HG03378 (cell line): Measurements from ENCODE around the gene NLGN2.
A peak's percentile ranks its signal among the peaks of the same experiment; 100 is the strongest.

ENCODE experiments used
- ATAC-seq: cut with Tn5 transposase; IDR thresholded peaks from one replicate; pipeline ENCODE4 v1.9.1; 2021; ENCODE audit warnings: mild to moderate bottlenecking, moderate library complexity; ENCODE audit not compliant: unreplicated experiment

NLGN2 gene

DNA sequence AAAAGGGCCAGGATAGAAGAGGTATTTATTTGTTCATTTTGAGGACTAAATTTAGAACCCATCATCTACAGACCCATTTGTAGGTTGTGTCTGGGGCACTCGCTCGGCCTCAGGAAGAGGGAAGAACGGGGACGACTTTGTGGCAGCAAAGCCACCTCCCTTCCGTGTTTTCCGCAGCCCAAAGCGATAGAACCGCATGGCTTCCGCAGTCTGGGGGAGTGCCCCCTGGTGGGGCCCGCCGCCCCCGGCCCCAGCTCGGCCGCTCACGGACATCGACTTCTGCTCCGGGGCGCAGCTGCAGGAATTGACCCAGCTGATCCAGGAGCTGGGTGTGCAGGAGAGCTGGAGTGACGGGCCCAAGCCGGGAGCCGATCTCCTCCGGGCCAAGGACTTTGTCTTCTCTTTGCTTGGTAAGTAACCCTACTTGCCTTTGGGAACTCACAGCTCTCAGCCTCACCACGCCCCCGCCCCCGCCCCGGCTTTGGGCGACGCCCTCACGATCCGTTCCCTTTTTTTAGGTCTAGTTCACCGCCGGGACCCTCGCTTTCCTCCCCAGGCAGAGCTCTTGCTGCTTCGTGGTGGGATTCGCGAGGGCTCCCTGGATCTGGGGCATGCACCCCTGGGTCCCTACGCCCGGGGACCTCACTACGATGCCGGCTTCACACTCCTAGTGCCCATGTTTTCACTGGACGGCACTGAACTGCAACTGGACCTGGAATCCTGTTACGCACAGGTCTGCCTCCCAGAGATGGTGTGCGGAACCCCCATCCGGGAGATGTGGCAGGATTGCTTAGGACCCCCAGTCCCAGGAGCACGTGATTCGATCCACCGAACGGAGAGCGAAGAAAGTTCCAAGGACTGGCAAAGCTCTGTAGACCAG lies 28.3 kb downstream of the NLGN2 start:
- peak; percentile 29 for ATAC-seq

GRCh38 chr17:7436556-7437368 lies 29.1 kb downstream of the NLGN2 start:
- ATAC-seq = no peak

- ATAC-seq = no peak
Measured at GRCh38 chr17:7437369-7437863, 29.8 kb downstream of the NLGN2 start.

DNA sequence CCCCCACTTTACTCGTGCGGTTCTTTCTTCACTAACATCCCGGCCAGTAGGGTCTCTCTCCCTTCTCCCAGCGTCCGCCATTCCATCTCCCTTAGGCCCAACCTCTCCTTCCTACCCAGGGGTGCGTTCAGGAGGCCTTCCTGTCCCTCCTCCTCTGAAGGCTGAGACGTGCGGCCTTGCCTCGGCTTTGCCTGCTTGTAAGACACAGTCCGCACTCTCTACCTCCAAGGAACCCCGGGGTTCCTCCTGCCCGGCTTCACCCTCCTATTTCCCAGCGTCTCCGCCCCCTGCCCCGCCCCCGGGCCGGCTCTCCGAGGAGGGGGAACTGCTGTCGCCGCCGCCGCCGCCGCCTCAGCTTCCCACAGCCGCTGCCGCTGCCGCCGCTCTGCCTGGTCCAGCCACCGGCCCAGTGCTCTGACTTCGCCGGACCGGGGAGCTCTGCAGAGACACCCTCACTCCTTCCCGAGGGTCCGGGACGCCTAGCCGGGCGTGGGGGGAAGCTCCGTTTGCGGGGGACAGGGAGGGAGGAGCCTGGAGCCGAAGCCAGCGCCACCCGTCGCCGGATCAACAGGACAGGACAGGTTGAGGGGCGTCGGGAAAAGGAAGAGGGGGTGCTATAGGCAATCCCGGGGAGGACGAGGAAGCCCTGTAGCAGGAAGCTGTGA lies 30.4 kb downstream of the NLGN2 start:
- ATAC-seq = no peak

GRCh38 chr17:7438656-7439460 lies 31.2 kb downstream of the NLGN2 start:
- ATAC-seq = no peak

DNA sequence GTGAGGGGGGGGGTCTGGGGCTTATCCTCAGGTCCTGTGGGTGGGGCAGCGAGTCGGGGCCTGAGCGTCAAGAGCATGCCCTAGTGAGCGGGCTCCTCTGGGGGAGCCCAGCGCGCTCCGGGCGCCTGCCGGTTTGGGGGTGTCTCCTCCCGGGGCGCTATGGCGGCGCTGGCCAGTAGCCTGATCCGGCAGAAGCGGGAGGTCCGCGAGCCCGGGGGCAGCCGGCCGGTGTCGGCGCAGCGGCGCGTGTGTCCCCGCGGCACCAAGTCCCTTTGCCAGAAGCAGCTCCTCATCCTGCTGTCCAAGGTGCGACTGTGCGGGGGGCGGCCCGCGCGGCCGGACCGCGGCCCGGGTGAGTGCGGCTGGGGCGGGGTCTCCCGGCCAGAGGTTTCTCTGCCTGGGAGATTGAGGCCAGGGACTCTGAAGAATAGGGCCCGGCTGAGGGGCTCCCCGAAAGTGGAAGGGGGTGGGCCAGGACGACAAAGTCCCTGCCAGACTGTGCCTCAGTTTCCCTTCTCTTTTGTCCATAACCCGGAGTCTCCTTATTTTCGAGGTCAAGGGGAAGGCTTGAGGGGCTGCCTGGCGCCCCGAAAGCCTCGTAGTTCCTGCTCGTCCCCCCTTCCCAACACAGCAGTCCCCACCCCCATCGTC lies 31.9 kb downstream of the NLGN2 start, which contains the start of gene FGF11:
Gene FGF11, plus strand, starts transcription at position 51 of the 651 bp plus-strand sequence. Its CDS starts 109 bp downstream, at position 160.
- ATAC-seq = no peak

GRCh38 chr17:7440113-7440833 lies 32.6 kb downstream of the NLGN2 start:
- no peak for ATAC-seq

DNA sequence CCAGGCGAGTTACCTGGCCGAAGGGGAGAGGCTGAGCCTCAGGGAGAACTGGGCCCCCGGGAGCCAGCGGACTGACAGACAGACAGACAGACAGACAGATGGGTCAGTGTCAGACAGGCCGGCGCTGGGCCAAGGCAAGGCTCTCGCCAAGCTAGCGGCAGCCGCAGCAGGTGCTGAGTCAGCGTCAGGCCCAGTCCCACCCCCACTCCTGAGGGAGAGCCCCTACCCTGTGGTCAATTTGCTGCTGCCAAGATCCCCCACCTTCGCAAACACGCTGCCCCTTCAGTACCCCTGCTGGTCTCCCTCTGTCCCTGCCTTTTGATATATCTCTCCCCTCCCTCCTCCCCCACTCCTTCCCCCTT lies 33.2 kb downstream of the NLGN2 start:
- ATAC-seq = no peak

DNA sequence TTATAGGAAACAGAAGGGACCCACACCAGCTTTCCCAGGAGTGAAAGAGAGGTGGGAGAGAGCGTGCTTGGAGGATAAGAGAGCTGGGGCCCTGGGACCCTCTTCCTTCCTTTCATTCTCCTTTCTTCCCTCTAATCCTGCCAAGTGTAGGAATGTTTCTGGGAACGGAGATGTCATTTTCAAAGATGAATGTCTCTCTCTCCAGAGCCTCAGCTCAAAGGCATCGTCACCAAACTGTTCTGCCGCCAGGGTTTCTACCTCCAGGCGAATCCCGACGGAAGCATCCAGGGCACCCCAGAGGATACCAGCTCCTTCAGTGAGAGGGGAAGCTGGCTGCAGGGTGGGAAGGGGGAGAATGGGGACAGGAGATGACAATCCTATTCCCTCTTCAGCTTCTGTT lies 33.6 kb downstream of the NLGN2 start:
- ATAC-seq = no peak

- no peak for ATAC-seq
Measured at GRCh38 chr17:7442142-7442541, 34.5 kb downstream of the NLGN2 start.

DNA sequence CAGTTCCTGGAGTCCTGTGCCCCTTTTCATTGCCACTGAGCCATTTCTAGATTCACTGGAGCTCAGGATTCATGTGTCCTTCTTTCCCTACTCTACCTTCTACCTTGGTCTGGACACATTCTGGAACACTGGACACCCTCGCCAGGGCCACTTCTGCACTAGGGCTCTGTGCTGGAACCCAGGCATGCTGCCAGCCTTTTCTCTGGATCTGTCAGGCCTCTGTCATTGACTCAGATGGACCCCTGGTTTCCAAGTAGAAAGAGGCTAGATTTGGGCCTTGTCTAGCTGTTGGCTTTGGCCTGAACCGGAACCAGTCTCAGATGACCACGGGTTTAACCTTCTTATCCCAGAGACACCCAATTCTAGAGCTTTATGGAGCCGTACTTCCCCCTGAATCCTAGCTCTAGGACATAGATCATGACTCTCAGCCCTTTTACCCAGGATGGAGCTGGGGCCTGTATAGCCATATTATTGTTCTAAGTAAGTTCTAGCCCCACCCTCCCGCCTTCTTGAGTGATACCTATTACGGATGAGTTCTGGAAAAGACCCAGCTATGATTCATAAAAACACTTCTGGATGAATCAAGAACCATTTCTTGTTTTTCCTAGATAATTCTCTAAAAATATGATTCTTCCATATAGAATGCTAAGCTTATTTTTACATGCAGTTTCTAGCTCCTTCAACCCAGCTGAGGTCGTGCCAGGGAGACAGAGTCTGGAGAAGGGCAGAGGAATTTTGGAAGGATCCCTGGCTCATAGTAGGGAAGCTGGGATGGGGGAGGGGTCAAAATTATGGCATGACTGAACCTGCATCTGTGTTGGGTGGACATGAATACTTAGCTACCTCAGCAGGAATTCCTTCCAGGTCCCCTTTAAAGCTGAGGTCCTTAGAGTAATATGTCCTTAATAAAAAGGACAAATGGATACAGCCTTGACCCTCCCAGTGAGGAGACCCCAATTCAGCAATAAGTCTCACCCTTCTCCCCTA lies 36.1 kb downstream of the NLGN2 start:
- no peak for ATAC-seq

GRCh38 chr17:7444682-7445618 lies 37.3 kb downstream of the NLGN2 start, which contains the start of gene CHRNB1:
Gene CHRNB1, plus strand, starts transcription at chr17:7445061. Its CDS starts 67 bp downstream, at chr17:7445128.
- ATAC-seq = no peak

DNA sequence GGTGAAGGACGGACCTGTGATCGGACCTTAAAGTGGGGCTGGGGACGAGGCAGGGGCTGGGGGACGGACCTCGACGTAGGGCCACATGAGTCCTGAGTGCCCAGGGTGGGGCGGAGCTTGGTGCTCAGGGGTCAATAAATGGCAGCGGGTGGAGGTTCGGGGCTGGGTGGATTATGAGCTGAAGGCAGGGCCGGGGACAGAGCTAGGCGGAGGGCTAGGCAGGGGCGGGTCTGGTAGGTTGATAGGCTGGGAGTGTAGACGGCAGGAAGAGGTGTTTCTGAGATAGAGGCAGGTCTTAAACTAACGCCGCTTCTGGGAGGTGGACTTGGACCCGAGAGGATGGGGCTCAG lies 37.9 kb downstream of the NLGN2 start:
- ATAC-seq = no peak

GRCh38 chr17:7448461-7448860 lies 40.8 kb downstream of the NLGN2 start:
- ATAC-seq = no peak

- no peak for ATAC-seq
Measured at GRCh38 chr17:7459961-7460545, 52.4 kb downstream of the NLGN2 start.

DNA sequence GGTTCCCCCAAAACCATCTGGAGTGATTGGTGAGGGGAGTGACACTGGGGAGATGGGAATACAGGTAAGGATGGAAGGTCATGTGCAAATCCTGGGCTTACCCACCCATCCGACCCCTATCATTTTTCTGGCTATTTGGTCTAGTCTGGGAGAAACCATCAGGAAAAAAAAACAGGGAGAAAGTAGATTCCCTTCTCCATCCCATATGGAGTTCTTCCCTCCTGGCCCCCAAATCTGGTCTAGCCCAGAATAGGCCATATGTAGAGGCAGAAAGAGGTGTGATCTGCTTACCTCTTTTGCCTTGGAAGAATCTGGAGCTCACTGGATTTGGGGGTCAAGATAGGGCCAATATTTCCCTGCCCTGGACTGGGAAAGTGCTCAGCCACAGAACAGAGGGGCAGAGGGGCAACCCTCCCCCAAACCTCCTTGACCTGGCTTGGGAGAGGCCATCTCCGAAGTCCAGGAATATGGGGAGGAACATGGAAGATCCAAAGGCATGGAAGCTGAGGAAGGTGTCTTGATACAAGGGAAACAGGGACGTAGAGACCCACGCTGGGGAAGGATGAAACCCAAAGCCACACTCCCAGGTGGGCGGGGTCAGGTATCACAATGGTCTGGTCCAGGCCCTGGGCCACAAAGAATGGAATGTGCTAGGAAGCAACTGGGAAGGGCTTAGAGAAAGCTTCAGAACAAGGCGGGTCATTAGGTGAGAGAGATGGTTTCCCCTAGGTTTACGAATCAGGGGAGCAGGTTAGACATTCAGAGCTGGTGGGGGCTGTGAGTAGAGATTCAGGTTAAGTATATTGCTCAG lies 53.4 kb downstream of the NLGN2 start:
- no peak for ATAC-seq
